Measurements from ENCODE around the gene MAD1L1. TPM values are rescaled to one million over a fixed set of nuclear protein-coding genes. Genes with fewer than 3 reads are reported as not detected.
A peak's percentile ranks its signal among the peaks of the same experiment; 100 is the strongest.

MAD1L1 gene
- total RNA-seq, 2 experiments from 2014 or later: 58.3 to 65.3 TPM

- Histone ChIP-seq H3K4me3 (ENCODE audit: low read depth, low read length, poor library complexity, severe bottlenecking) (no peak overlapping the region), H4K20me1 (ENCODE audit: insufficient read depth, low read length) (no peaks in the 10 kb centered on the region; the same call in 1 of the 2 replicates), H2AFZ (ENCODE audit: low read length) (no peak overlapping the region), H3K9me3 (ENCODE audit: low read length) (no peaks in the 10 kb centered on the region), H3K4me1 (ENCODE audit: insufficient read depth, low read length, poor library complexity, severe bottlenecking) (peaks cover 54% of the 10 kb centered on the region), H3K27ac (ENCODE audit: low read depth, low read length, poor library complexity, severe bottlenecking) (no peak overlapping the region), H3K79me2 (ENCODE audit: insufficient read depth, low read depth, low read length) (no peaks in the 10 kb centered on the region), H3K36me3 (ENCODE audit: insufficient read depth, low read length) (peaks cover 5% of the 10 kb centered on the region; the same call in 1 of the 2 replicates), H3K4me2 (ENCODE audit: low read length) (no peak overlapping the region), H3K9me2 (ENCODE audit: insufficient read depth, low read length) (no peaks in the 10 kb centered on the region)
- ChIA-PET CTCF (ENCODE audit: unreplicated experiment) (no interaction called here), POLR2A (no interaction called here)
- intact Hi-C loops (cut with micrococcal nuclease; ENCODE audit: unreplicated experiment): no loop called here
- DNase-seq (ENCODE audit: low spot score): no peak
- TF ChIP-seq CTCF (conservative IDR thresholded peaks at IDR 0.05; ENCODE audit: low read length) (no peak), EZH2phosphoT487 (IDR thresholded peaks at IDR 0.05; ENCODE audit: borderline replicate concordance, low read depth, low read length) (no peak)
- BruUV-seq (replicated peaks): no TSS peak
Measured at GRCh38 chr7:2070151-2070763, 162.5 kb downstream of the MAD1L1 start.

- Histone ChIP-seq H3K79me2 (ENCODE audit: insufficient read depth, low read depth, low read length) (no peaks in the 10 kb centered on the region), H3K27ac (ENCODE audit: low read depth, low read length, poor library complexity, severe bottlenecking) (peak overlapping the region; percentile 24), H2AFZ (ENCODE audit: low read length) (no peak overlapping the region), H3K9me2 (ENCODE audit: insufficient read depth, low read length) (no peaks in the 10 kb centered on the region), H3K4me3 (ENCODE audit: low read depth, low read length, poor library complexity, severe bottlenecking) (no peak overlapping the region), H3K36me3 (ENCODE audit: insufficient read depth, low read length) (peaks cover 11% of the 10 kb centered on the region; the same call in 1 of the 2 replicates), H3K4me1 (ENCODE audit: insufficient read depth, low read length, poor library complexity, severe bottlenecking) (peaks cover 54% of the 10 kb centered on the region), H3K4me2 (ENCODE audit: low read length) (peak overlapping the region; percentile 51), H4K20me1 (ENCODE audit: insufficient read depth, low read length) (no peaks in the 10 kb centered on the region; the same call in 1 of the 2 replicates), H3K9me3 (ENCODE audit: low read length) (no peaks in the 10 kb centered on the region)
- POLR2A ChIA-PET: interaction anchor here (0.8 to 1.2 kb wide), 3 partner anchors 13 to 73 kb away, joined by 3 read pairs; no protein-coding TSS in a partner anchor
- TF ChIP-seq CTCF (conservative IDR thresholded peaks at IDR 0.05; ENCODE audit: low read length): no peak
- TF ChIP-seq EZH2phosphoT487 (IDR thresholded peaks at IDR 0.05; ENCODE audit: borderline replicate concordance, low read depth, low read length): no peak
- no TSS peak for BruUV-seq (replicated peaks)
- DNase-seq (ENCODE audit: low spot score): peak; percentile 11
- intact Hi-C loops (cut with micrococcal nuclease; ENCODE audit: unreplicated experiment): loop anchor here (5.0 kb wide), 1 partner anchor 33 kb away; no protein-coding TSS in a partner anchor
- CTCF ChIA-PET (ENCODE audit: unreplicated experiment): interaction anchor here (0.5 kb wide), 1 partner anchor 70 kb away, joined by 10 read pairs; no protein-coding TSS in a partner anchor
Measured at GRCh38 chr7:2069472-2069860, 163.3 kb downstream of the MAD1L1 start.

Measured in OCI-LY7 (cell line).